Measurements from ENCODE around the gene GNAI3.

DNA sequence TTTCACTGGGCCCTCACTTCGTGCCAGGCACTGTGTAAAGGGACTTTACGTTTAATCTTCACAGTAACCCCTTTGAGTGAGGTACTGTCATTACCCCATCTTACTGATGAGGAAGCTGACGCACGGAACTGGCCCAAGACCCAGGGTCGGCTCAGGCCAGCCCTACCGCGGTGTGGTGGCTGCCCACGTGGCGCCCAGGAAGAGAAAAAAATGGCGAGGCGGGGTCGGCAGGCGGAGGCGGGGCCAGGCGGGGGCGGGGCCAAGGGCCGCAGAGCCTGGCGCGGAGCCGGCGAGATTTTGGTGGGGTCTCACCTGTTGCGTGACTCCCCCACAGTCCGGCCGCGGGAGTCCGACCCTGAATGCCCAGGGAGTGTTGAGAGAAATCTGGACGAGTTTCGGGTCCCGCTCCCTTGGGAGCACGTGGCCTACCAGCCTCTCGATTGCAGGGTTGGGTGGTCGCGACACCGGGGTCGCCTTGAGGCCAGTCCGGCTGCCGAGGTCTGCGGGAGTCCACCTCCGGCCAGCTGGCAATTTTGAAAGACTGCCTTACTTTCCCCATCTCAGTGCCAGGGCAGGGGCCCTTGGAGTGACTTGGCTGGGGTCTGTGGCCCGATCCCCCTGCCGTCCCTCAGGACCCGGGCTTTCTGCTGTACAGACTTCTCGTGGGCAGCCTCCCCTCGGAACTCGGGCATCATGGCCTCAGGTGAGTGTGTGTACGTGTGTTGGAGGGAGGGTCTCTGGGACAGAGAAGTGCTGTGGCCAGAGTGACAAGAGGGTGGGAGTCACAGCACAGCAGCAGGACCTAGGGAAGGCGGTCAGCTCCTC lies 71.4 kb downstream of the GNAI3 start, which contains the start of the genes AMPD2 and GNAT2:
- TF ChIP-seq POLR2A (IDR thresholded peaks at IDR 0.05): peak in 1 of 2 donors; percentile 29
- TF ChIP-seq, protein P1, sequence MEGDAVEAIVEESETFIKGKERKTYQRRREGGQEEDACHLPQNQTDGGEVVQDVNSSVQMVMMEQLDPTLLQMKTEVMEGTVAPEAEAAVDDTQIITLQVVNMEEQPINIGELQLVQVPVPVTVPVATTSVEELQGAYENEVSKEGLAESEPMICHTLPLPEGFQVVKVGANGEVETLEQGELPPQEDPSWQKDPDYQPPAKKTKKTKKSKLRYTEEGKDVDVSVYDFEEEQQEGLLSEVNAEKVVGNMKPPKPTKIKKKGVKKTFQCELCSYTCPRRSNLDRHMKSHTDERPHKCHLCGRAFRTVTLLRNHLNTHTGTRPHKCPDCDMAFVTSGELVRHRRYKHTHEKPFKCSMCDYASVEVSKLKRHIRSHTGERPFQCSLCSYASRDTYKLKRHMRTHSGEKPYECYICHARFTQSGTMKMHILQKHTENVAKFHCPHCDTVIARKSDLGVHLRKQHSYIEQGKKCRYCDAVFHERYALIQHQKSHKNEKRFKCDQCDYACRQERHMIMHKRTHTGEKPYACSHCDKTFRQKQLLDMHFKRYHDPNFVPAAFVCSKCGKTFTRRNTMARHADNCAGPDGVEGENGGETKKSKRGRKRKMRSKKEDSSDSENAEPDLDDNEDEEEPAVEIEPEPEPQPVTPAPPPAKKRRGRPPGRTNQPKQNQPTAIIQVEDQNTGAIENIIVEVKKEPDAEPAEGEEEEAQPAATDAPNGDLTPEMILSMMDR (IDR thresholded peaks at IDR 0.05): no peak
